Measurements from ENCODE around the gene FAM89B.

DNA sequence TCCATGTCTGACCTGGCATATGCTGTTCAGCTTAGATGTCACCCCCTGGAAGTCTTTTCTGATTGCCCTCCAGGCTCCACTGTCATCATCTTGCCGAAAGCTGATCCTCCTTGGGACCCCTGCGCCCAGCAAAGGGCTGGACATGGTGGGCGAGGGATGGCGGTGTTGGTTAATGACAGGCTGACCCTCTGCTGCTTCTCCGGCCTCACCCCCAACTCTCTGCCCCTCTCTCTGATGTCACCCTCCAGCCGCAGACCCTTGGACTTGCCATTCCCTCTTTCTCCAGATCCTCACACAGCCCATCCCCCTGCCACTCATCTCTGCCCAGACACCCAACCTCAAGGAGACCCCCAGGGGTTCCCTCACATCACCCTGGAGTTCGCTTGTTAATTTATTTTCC is 5.8 kb downstream of the FAM89B start:
- TF ChIP-seq, protein P1, sequence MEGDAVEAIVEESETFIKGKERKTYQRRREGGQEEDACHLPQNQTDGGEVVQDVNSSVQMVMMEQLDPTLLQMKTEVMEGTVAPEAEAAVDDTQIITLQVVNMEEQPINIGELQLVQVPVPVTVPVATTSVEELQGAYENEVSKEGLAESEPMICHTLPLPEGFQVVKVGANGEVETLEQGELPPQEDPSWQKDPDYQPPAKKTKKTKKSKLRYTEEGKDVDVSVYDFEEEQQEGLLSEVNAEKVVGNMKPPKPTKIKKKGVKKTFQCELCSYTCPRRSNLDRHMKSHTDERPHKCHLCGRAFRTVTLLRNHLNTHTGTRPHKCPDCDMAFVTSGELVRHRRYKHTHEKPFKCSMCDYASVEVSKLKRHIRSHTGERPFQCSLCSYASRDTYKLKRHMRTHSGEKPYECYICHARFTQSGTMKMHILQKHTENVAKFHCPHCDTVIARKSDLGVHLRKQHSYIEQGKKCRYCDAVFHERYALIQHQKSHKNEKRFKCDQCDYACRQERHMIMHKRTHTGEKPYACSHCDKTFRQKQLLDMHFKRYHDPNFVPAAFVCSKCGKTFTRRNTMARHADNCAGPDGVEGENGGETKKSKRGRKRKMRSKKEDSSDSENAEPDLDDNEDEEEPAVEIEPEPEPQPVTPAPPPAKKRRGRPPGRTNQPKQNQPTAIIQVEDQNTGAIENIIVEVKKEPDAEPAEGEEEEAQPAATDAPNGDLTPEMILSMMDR (IDR thresholded peaks at IDR 0.05) = no peak
- no peak for TF ChIP-seq POLR2A (IDR thresholded peaks at IDR 0.05)
